RCC 7860 (cell line): ENCODE results near the gene RAB11FIP5.
"Not testable (repeated sequence)": the region's sequence is repeated elsewhere in the genome, so short reads cannot be mapped to it uniquely, and the experiment has no call there.

ENCODE experiments used
- DNase-seq: peaks from one replicate; pipeline ENCODE4 v3.0.0-alpha.2; 2015; ENCODE audit warnings: low spot score
- FAIRE-seq: peaks from 2 replicates; lab custom pipeline; 2012; peaks lifted over from hg19 to GRCh38; lab: Jason Lieb, UNC

RAB11FIP5 gene

GRCh38 chr2:73070643-73071359 lies 41.9 kb downstream of the RAB11FIP5 start:
- FAIRE-seq: no peak
- no peak for DNase-seq

- FAIRE-seq (no peak), DNase-seq (peak; percentile 30)
Observed at GRCh38 chr2:73069855-73070642, 42.7 kb downstream of the RAB11FIP5 start.

GRCh38 chr2:73069041-73069854 lies 43.5 kb downstream of the RAB11FIP5 start:
- DNase-seq (no peak), FAIRE-seq (no peak)

- FAIRE-seq (no peak), DNase-seq (no peak)
Observed at GRCh38 chr2:73068147-73068546, 44.6 kb downstream of the RAB11FIP5 start.

- no peak for DNase-seq
- FAIRE-seq: no peak
Observed at GRCh38 chr2:73067043-73067442, 45.7 kb downstream of the RAB11FIP5 start.

- not testable (repeated sequence) for FAIRE-seq, DNase-seq
Observed at GRCh38 chr2:73065070-73065469, 47.7 kb downstream of the RAB11FIP5 start.

- DNase-seq (peak; percentile 80), FAIRE-seq (peak; percentile 81)
Observed at GRCh38 chr2:73063909-73064875, 48.6 kb downstream of the RAB11FIP5 start.

GRCh38 chr2:73063472-73063871 lies 49.3 kb downstream of the RAB11FIP5 start:
- DNase-seq: no peak
- no peak for FAIRE-seq

GRCh38 chr2:73059106-73059505 lies 53.6 kb downstream of the RAB11FIP5 start:
- FAIRE-seq: no peak
- DNase-seq: no peak

- FAIRE-seq (no peak), DNase-seq (no peak)
Observed at GRCh38 chr2:73054980-73055379, 57.8 kb downstream of the RAB11FIP5 start.

GRCh38 chr2:73053316-73054114 lies 59.2 kb downstream of the RAB11FIP5 start:
- FAIRE-seq: no peak
- DNase-seq: no peak

GRCh38 chr2:73050121-73050545 lies 62.6 kb downstream of the RAB11FIP5 start:
- DNase-seq (peak; percentile 20), FAIRE-seq (no peak)

GRCh38 chr2:73043929-73044832 lies 68.6 kb downstream of the RAB11FIP5 start:
- FAIRE-seq: no peak
- DNase-seq: no peak

- DNase-seq (no peak), FAIRE-seq (no peak)
Observed at GRCh38 chr2:73043276-73043675, 69.5 kb downstream of the RAB11FIP5 start.

GRCh38 chr2:73037947-73038585 lies 74.7 kb downstream of the RAB11FIP5 start:
- FAIRE-seq (no peak), DNase-seq (no peak)

- DNase-seq: no peak
Observed at GRCh38 chr2:73036766-73037165, 76.0 kb downstream of the RAB11FIP5 start.

GRCh38 chr2:73035899-73036711 lies 76.6 kb downstream of the RAB11FIP5 start:
- FAIRE-seq (no peak), DNase-seq (no peak)

More at GRCh38 chr2:73036766-73037165, 76.0 kb downstream of the RAB11FIP5 start:
- no peak for FAIRE-seq
